ENCODE results near the gene ROR1.
"Not testable (repeated sequence)": the region's sequence is repeated elsewhere in the genome, so short reads cannot be mapped to it uniquely, and the experiment has no call there.

The ROR1 gene

GRCh38 chr1:64196074-64196870 is 422.5 kb downstream of the ROR1 start:
- DNase-seq = no peak

GRCh38 chr1:64197076-64197475 is 423.3 kb downstream of the ROR1 start:
- no peak for DNase-seq

DNA sequence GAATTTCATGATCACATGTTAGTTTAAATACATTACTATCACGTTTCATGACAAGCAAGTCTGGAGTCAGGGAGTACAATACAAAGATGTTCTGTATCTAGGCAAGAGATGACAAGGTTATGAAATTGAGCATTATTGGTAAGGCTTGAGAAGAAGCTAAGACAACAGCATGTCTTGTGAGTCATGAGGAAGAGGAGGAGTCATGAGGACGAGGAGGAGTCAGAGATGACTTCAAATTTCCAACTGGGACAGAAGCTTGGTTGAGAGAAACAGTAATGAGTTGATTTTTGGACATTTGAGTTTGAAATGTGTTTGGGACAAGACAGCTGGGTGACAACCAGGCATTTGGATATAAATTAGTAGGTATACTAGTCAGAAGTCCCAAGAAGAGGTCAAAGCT is 425.3 kb downstream of the ROR1 start:
- DNase-seq = no peak

GRCh38 chr1:64200064-64200463 is 426.2 kb downstream of the ROR1 start:
- no peak for DNase-seq

GRCh38 chr1:64203420-64203819 is 429.6 kb downstream of the ROR1 start, which contains the start of gene UBE2U:
Gene UBE2U, plus strand, starts transcription at chr1:64203623. Its CDS starts 428 bp downstream, at chr1:64204051.
- no peak for DNase-seq

DNA sequence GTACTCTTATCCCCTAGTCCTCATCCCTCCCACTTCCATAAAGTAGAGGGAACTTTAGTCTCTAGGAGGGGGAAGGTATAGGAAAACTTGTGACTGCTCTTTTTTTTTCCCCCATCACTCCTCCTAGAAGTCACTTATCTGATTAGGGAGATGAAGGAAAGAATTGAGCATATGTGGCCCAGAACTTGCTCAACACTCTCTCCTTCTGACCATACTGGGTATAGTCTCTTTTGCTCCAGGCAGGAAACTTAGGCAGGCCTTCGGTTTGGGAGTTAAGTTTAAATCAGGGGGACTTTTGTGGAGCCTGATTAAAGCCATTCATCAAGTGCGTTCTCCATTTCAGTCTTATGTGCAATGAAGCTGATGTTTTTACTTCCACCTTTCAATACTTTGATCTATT is 435.4 kb downstream of the ROR1 start:
- DNase-seq = no peak

- no peak for DNase-seq
Measured at GRCh38 chr1:64212031-64212430, 438.2 kb downstream of the ROR1 start.

- DNase-seq = no peak
Measured at GRCh38 chr1:64215576-64215975, 441.8 kb downstream of the ROR1 start.

- no peak for DNase-seq
Measured at GRCh38 chr1:64220241-64220640, 446.4 kb downstream of the ROR1 start.

DNA sequence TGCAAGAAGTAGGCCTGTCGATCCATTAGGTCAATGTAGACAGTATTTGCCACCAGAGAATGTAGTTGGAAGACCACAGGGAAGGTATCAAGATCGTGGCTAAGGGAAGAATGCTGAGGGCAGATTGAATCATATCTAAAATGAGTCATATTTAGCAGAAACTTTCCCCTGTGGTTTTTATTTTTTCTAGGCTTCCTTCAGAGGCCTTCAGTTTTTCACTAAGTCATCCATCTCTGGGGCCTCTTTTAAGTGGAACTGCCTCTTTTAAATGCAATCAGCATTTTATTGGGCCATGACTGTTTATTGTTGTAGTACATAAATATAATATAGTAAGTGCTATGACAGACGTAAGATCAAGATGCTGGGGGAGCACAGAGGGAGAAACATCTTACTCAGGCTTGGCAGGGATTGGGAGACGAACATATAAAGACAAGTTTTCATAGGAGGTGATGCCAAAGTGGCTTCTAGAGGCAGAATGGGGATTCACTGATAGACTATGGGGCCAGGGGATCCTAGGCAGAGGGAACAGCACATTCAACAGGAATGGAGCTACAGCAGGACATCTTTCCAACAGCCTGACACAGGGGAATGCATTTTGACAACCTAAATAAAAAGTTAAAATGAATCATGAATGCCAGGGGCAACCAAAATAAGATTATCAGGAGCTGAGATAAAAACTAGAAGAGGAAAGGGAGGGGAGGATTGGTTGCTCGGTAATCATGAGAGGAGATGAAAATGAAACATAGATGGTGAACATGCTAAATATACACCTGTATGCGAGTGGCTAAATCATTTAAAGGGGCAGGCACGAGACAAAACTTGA is 449.7 kb downstream of the ROR1 start:
- no peak for DNase-seq

DNA sequence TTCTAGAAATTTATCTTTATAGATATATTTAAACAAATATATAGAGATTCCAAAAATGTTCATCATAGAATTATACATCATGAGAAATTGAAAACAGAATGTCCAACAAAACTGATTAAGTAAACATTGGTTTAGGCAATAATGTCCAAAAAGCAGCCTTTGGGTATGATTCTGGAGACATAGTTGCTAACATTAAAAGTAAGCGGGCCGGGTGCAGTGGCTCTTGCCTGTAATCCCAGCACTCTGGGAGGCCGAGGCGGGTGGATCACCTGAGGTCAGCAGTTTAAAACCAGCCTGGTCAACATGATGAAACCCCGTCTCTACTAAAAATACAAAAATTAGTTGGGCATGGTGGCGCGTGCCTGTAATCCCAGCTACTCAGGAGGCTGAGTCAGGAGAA is 450.4 kb downstream of the ROR1 start:
- DNase-seq = not testable (repeated sequence)

DNA sequence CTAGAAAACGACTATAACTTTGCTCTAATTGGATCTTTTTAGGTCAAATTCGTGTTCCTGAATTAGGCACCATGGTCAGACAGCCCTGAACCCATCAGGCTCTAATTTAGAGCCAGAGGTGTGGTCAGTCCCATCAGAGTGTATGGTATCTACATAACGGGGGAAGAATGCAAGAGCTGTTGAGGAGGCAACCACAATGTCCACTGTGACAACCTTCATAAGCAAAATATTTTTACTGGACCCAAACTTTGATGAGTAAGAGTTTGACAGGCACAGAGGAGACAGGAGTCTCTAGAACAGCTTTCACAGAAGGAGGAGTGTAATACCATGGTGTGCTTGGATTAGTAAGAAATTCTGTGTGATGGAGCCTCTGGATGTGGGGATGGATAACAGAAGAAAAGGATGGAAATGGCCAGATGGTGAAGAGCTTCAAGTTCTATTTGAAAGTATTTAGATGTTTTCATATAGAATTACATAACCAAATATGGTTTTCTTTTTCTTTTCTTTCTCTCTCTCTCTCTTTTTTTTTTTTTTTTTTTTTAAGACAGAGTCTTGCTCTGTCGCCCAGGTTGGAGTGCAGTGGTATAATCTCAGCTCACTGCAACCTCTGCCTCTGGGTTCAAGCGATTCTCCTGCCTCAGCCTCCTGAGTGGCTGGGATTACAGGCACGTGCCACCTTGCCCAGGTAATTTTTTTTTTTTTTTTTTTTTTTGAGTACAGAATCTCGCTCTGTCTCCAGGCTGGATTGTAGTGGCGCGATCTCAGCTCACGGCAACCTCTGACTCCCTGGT is 454.5 kb downstream of the ROR1 start:
- no peak for DNase-seq

DNA sequence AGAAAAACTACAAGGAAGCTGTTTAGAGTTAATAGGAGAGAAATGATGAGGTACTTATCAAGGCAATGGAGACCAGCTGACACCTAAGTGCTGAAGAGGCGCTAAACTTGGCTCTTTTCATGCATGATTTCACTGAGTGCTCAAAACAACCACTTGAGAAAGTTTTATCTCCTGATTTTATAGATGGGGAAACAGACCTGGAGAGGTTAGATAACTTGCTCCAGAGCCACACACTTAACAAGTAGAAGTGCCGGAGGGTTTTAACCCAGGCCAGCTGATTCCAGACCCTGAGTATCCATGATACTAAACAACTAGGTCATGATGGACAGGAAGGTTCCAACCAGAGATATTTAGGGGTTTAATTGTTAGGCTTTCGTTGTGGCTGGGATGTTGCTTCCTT is 455.5 kb downstream of the ROR1 start:
- no peak for DNase-seq

Data from right forelimb (tissue), 1 donor.